Smooth muscle cell (in vitro differentiated cells): Measurements from ENCODE around the gene DUSP18. TPM values are rescaled to one million over a fixed set of nuclear protein-coding genes. Genes with fewer than 3 reads are reported as not detected.
A peak's percentile ranks its signal among the peaks of the same experiment; 100 is the strongest.

Experiments used
- DNase-seq: peaks from one replicate; lab custom pipeline; 2025; ENCODE audit not compliant: unreplicated experiment; lab: John Stamatoyannopoulos, UW
- H2AFZ ChIP-seq: fragments of 200-600 bp; sonication (generic); 2 replicates; pipeline ENCODE4 v1.6.0; 2016; ENCODE audit warnings: antibody characterized with exemption, low read depth, mild to moderate bottlenecking
- H3F3A ChIP-seq: fragments of 200-600 bp; sonication (generic); 2 replicates; pipeline ENCODE4 v1.6.0; 2017; ENCODE audit warnings: antibody characterized with exemption, low read depth
- H3K27ac ChIP-seq: fragments of 200-600 bp; sonication (generic); 2 replicates; pipeline ENCODE4 v1.5.1; 2016; ENCODE audit warnings: low read depth, mild to moderate bottlenecking
- H3K27me3 ChIP-seq: fragments of 200-600 bp; sonication (generic); 2 replicates; pipeline ENCODE4 v1.6.1; 2016; ENCODE audit warnings: low read depth, mild to moderate bottlenecking
- H3K36me3 ChIP-seq: fragments of 200-600 bp; sonication (generic); 2 replicates; pipeline ENCODE4 v1.5.1; 2016; ENCODE audit warnings: low read depth
- H3K4me1 ChIP-seq: fragments of 200-600 bp; sonication (generic); 2 replicates; pipeline ENCODE4 v1.5.1; 2016; ENCODE audit warnings: low read depth
- H3K4me2 ChIP-seq: fragments of 200-600 bp; sonication (generic); 2 replicates; pipeline ENCODE4 v1.6.0; 2016; ENCODE audit warnings: mild to moderate bottlenecking
- H3K4me3 ChIP-seq: fragments of 200-600 bp; sonication (generic); 2 replicates; pipeline ENCODE4 v1.5.1; 2016; ENCODE audit warnings: mild to moderate bottlenecking
- H3K79me2 ChIP-seq: fragments of 200-600 bp; sonication (generic); 2 replicates; pipeline ENCODE4 v1.6.0; 2016; ENCODE audit warnings: low read depth, mild to moderate bottlenecking
- H3K9ac ChIP-seq: fragments of 200-600 bp; sonication (generic); 2 replicates; pipeline ENCODE4 v1.6.0; 2016; ENCODE audit warnings: low read depth
- H3K9me3 ChIP-seq: fragments of 200-600 bp; sonication (generic); replicated peaks from 2 replicates; pipeline ENCODE4 v1.5.1; 2016; ENCODE audit warnings: low read depth
- H4K20me1 ChIP-seq: fragments of 200-600 bp; sonication (generic); 2 replicates; pipeline ENCODE4 v1.6.0; 2016; ENCODE audit warnings: low read depth
- CTCF ChIP-seq: fragments of 200-600 bp; sonication (generic); IDR thresholded peaks from 2 replicates; pipeline ENCODE4 v1.5.1; 2017; ENCODE audit warnings: borderline replicate concordance, mild to moderate bottlenecking, antibody characterized with exemption; ENCODE audit not compliant: insufficient read depth, poor library complexity, severe bottlenecking
- WGBS: methylation state at CpG from one replicate; pipeline ENCODE4 v1.1.7; 2016; ENCODE audit warnings: low lambda C conversion rate; 5-methylcytosine and 5-hydroxymethylcytosine counted together
- polyA plus RNA-seq: library from polyadenylated mRNA; unstranded; fragments of >200 nt; fragmentation: Nextera tagmentation; extraction: Ambion mirVana; gene quantifications from 2 replicates; pipeline ENCODE4 v1.2.1, GENCODE V29; 2016
- total RNA-seq: library from RNA; depleted of rRNA; stranded (reverse); fragments of >200 nt; gene quantifications from 2 replicates; pipeline ENCODE4 v1.2.3, GENCODE V29; 2014

DUSP18 gene
- total and polyA plus RNA-seq, 2 experiments from 2014 or later, result 8.1 to 8.9 TPM

- Histone ChIP-seq H3K79me2 (no peaks in the 10 kb centered on the region), H3K4me1 (no peaks in the 10 kb centered on the region), H4K20me1 (no peaks in the 10 kb centered on the region), H3K4me2 (no peak overlapping the region), H3K4me3 (no peak overlapping the region), H2AFZ (no peak overlapping the region), H3K27me3 (no peaks in the 10 kb centered on the region), H3K9ac (no peak overlapping the region), H3K27ac (peak overlapping the region; percentile 47), H3F3A (no peaks in the 10 kb centered on the region), H3K36me3 (no peaks in the 10 kb centered on the region), H3K9me3 (no peaks in the 10 kb centered on the region)
- 38% methylated on average over 7 of the region's 7 CpGs for WGBS
- DNase-seq, result no peak
- TF ChIP-seq CTCF, result peak; percentile 14
These were observed 18.2 kb downstream of the DUSP18 start for GRCh38 chr22:30649430-30650007.

GRCh38 chr22:30648825-30649224 lies 18.9 kb downstream of the DUSP18 start:
- H3K9ac ChIP-seq, result no peak overlapping the region
- H3K27ac ChIP-seq, result peak overlapping the region; percentile 47
- DNase-seq, result no peak
- H3K36me3 ChIP-seq, result no peaks in the 10 kb centered on the region
- H3K4me1 ChIP-seq, result no peaks in the 10 kb centered on the region
- no peak overlapping the region for H3K4me3 ChIP-seq
- no peak overlapping the region for H3K4me2 ChIP-seq
- H3K9me3 ChIP-seq, result no peaks in the 10 kb centered on the region
- H3K79me2 ChIP-seq, result no peaks in the 10 kb centered on the region
- TF ChIP-seq CTCF, result no peak
- no peaks in the 10 kb centered on the region for H3K27me3 ChIP-seq
- H3F3A ChIP-seq, result no peaks in the 10 kb centered on the region
- 98% methylated on average over 3 of the region's 3 CpGs for WGBS
- no peak overlapping the region for H2AFZ ChIP-seq
- H4K20me1 ChIP-seq, result no peaks in the 10 kb centered on the region

GRCh38 chr22:30647536-30647935 lies 20.1 kb downstream of the DUSP18 start:
- H2AFZ ChIP-seq, result no peak overlapping the region
- no peak overlapping the region for H3K27ac ChIP-seq
- H3K36me3 ChIP-seq, result no peaks in the 10 kb centered on the region
- H3K9me3 ChIP-seq, result no peaks in the 10 kb centered on the region
- H3K4me2 ChIP-seq, result no peak overlapping the region
- H3K4me3 ChIP-seq, result no peak overlapping the region
- no peaks in the 10 kb centered on the region for H3F3A ChIP-seq
- no peak for DNase-seq
- no peaks in the 10 kb centered on the region for H4K20me1 ChIP-seq
- WGBS, result 95% methylated on average over 3 of the region's 3 CpGs
- no peaks in the 10 kb centered on the region for H3K79me2 ChIP-seq
- no peak for TF ChIP-seq CTCF
- H3K27me3 ChIP-seq, result no peaks in the 10 kb centered on the region
- H3K9ac ChIP-seq, result no peak overlapping the region
- H3K4me1 ChIP-seq, result no peaks in the 10 kb centered on the region

GRCh38 chr22:30646518-30647160 lies 21.0 kb downstream of the DUSP18 start:
- Histone ChIP-seq H3K27ac (no peak overlapping the region), H3K36me3 (no peaks in the 10 kb centered on the region), H3K4me3 (no peak overlapping the region), H3K79me2 (no peaks in the 10 kb centered on the region), H4K20me1 (no peaks in the 10 kb centered on the region), H3K9me3 (no peaks in the 10 kb centered on the region), H3K27me3 (no peaks in the 10 kb centered on the region), H3K4me2 (no peak overlapping the region), H3K4me1 (no peaks in the 10 kb centered on the region), H3K9ac (no peak overlapping the region), H2AFZ (no peak overlapping the region), H3F3A (no peaks in the 10 kb centered on the region)
- no peak for TF ChIP-seq CTCF
- 96% methylated on average over 25 of the region's 25 CpGs for WGBS
- no peak for DNase-seq
